CD4-positive, alpha-beta T cell treated with Interleukin-4 for 4 hours (primary cell): ENCODE measurements around the gene RHOT2.
A peak's percentile ranks its signal among the peaks of the same experiment; 100 is the strongest.

ENCODE experiments used
- DNase-seq: peaks from one replicate; pipeline ENCODE4 v3.0.0-alpha.2; 2020

Gene RHOT2

DNA sequence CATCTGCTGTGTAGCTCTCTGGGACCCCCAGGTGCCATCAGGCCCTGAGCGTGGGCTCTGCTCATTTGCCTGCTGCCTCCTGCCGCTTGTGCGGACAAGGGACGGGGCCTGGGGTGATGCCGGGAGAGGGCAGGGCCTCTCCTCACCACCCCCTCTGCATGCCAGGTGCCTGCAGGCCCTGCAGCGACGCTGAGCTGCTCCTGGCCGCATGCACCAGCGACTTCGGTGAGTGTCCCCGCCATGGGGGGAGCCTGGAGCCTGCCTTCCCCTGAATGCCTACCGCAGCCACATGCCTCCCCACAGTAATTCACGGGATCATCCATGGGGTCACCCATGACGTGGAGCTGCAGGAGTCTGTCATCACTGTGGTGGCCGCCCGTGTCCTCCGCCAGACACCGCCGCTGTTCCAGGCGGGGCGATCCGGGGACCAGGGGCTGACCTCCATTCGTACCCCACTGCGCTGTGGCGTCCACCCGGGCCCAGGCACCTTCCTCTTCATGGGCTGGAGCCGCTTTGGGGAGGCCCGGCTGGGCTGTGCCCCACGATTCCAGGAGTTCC lies 48.9 kb downstream of the RHOT2 start:
- DNase-seq, result no peak

DNA sequence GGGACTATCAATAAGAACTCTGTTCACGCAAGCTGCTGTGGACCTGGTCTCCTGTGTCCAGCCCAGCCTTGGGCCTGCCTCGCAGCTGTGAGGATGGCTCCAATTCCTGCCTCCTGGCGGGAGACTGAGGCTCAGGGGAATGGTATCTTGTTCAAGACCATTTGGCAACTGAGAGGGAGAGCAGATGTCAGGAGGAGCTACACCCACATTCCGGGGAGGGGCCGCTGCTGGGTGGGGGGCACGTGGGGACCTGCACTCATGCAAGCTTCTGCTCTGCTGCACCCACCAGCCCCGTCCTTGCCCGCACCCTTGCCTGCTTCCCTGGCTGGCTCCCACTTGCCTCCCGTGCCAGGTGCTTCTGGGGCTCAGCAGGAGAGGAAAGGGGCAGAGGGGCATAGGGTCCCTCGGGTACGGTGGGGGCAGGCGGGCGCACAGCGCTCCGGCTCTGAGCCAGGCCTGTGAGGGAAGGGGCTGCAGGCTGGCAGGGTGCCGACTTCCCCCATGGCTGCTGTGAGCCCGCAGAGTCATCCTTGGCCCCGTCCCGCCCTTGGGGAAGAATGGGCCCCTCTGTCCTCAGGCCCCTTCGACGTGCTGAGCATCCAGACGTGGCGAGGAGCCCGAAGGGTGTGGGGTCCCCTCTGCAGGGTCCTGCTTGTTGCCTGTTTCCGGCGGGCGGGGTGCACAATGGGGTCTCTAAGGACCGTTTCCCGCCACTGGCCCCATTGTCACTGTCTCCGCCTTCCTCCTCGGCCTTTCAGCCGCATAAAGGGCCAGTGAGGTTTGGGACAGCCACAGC lies 49.7 kb downstream of the RHOT2 start:
- no peak for DNase-seq

DNA sequence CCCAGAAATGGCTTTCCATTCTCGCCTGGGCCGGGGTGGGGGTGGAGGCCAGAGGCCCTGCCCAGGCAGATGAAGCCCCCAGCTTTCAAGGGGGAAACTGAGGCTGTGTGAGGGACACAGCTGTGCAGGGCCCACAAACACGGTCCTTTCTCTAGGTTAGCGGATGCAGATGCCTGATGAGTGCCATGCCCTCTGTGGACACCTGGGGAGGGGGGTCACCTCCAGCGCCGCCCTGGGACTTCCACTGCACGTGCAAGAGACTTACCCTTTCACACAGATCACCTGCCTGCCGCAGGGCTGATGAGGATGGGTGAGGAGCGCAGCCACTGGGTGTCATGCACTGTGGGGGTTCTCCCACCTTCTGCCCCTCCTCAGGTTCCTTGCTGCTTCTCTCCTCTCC lies 50.5 kb downstream of the RHOT2 start:
- no peak for DNase-seq

DNA sequence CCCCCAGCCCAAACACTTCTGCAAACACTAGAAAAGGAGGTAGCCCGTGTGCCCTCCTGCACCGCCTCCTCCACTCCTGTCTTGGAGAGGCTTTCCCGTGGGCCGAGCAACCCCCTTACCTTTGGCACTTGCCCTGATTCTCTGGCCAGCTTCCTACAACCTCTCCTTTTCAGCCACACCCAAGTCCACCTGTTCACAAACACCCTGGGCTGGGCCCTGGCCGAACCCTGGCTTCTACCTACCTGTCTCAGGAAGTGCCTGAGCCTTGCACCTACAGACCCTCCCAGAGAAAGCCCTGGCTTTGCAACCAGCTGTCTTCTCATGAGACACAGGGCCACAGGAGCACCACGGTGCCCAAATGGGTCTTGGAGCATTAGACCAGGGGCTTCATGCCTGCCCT lies 51.0 kb downstream of the RHOT2 start:
- no peak for DNase-seq

DNA sequence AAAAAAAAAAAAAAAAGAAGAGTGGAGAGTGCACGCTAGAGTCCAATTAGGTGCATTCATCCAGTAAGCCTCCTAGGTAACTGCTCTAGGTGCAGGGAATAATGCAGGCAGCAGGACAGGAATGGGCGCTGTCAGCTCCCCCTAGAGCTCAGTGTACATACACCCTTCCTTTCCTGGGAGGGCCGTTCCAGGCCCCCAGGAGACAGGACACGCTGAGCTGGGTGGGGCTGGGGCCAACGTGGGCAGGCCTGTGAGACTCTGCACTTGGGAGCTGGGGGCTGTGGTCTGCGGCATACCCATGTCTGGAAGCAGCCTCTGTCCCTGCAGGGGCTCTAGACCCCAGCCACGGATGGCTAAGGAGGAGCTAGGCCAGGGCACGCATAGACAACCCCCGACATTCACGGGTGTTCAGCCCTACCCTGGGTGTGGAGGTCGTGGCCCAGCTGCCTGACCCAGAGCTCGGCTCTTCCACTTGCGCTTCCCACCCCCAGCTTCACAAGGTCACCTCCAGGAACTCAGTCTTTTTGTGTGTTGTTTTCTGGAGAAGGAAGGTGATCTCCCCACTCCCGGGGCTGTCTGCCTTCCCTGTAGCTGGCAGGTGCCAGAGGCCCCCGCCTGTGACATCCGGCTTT lies 52.0 kb downstream of the RHOT2 start:
- DNase-seq, result no peak

DNA sequence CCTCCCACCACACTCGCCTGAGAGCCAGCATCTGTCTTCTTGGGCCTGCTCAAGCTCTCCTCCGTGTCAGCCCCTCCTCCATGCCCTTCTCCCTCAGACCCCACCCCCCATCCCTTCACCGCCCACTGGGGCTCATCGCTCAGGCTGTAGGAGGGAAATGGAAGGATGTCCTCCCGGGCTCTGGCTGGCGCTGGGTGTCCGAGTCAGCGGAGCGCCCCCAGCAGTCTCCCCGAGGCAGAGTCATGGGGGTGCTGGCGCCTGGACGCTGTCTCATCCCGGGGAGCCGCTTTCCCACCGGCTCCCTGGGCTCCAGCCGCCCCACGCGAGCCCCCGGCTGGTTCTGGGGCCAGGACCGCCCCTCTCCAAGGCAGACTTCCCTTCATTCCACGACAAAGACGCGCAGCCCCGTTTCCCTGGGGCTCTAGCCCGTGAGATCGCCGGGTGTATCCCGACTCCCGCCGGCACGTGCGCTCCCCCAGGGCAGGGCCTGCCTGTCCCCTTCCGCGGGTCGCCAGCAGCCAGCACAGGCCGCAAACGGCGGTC lies 52.6 kb downstream of the RHOT2 start:
- DNase-seq, result no peak

DNA sequence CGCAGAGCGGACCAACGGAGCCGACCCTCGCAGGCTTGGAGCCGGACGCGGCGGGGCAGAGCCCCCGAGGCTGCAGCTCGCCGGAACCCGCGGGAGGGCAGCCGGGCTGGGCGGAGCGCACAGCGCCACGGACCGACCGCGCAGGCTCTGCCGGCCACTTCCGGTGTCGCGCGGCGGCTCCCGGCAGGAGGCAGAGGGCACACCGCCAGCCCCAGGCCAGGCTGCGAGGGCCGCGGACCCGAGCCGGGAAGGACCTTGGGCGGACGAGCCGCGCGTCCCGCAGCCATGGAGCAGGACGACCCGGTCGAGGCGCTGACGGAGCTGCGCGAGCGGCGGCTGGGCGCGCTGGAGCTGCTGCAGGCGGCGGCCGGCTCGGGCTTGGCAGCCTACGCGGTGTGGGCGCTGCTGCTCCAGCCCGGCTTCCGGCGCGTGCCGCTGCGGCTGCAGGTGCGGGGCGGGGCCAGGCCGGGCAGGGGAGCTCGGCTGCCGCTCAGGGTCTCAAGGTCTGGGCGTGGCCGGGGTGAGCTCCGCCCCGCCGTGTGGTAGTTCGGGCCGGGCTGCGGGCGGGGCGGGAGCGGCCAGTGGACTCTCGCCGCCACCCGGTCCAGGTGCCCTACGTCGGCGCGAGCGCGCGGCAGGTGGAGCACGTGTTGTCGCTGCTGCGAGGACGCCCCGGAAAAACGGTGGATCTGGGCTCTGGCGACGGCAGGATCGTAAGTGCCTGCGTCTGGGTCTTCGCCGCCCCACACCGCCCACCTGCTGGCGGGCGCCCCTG lies 53.2 kb downstream of the RHOT2 start, which contains the start of gene ANTKMT:
Gene ANTKMT, plus strand, starts transcription at position 157 of the 775 bp plus-strand sequence. Its CDS starts 129 bp downstream, at position 286.
- DNase-seq, result peak; percentile 69

DNA sequence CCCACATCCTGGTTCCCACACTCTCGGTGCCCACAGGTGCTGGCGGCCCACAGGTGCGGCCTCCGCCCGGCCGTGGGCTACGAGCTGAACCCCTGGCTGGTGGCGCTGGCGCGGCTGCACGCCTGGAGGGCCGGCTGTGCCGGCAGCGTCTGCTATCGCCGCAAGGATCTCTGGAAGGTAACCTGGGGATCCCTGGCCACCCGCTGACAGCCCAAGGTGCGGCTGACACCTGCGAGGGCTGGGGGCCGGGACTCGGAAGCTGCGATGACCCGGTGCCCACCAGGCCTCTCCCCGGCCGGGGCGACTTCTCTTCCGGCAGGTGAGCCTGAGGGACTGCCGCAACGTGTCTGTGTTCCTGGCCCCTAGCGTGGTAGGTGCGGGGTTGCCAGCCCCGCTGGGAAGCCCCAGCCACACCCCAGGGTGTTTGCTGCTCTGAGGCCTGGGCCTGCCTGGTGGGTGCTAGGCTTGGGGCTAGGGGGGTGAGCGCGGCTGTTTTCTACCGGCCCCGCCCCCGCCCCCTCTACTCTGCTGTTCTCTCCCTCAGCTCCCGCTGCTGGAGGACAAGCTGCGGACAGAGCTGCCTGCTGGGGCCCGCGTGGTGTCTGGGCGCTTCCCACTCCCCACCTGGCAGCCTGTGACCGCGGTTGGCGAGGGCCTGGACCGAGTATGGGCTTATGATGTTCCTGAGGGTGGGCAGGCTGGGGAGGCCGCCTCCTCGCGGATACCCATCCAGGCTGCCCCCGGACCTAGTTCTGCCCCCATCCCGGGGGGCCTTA lies 54.0 kb downstream of the RHOT2 start:
- DNase-seq, result peak; percentile 15

DNA sequence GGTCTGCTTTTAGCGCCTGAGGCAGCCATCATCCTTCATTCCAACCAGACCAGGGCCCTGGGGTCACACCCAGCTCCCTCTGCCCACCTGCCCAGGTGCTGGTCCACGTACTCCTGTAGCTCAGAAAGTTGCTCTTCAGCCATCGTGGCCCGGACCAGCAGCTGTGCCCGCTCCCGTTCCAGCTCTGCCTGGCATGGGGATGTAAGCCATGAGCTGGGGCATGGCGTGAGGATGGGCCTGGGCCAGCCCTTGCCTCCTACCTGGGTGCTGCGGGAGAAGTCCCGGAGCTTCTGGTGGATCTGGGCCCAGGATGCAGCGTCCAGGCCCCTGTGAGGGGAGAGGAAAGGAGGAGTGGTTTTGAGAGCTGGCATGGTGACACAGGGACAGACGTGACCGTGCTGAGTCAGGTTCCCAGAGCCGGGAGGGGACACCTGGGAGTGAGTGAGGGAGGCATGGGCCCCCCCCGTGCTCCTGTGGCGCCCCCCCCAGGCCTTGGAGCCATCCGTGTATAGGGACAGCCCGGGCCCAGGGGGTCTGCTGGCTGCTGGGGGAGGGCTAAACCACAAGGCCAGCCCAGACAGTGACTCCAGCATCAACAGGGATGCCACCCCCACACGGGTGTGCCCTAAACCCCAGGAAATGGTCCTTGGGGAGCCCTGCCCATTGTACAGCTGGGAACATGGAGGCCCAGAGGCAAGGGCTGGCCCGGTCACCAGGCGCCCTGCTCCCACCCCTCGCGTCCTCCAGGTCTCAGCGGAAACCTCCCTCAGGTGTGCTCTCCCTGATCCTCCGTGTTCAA lies 55.1 kb downstream of the RHOT2 start:
- no peak for DNase-seq

DNA sequence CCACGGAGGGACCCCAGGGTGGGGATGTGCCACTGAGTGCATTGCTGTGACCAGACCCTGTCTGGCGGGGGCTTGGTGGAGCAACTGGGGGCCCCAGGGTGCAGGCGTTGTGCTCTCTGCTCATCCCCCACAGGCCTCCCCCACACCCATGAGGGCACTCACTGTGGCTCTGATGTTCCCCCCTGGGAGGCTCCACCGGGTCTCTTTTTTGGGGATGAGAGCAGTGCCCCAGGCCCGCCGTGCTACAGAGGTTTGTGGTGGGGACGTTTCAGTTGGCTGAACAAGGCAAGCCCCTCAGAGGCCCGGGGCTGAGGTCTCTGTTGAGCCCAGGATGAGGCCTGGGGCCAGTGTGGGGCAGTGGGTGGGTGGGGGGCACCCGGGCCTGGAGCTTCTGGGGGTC lies 55.8 kb downstream of the RHOT2 start:
- no peak for DNase-seq
